Mesothelial cell of epicardium (in vitro differentiated cells): ENCODE results near the gene FOXF1. TPM values are rescaled to one million over a fixed set of nuclear protein-coding genes. Genes with fewer than 3 reads are reported as not detected.

Experiments
- DNase-seq, 2 experiments: peaks; one replicate each; pipeline ENCODE4 v3.0.0; 2021; ENCODE audit warnings: low spot score in 2 of 2; ENCODE audit not compliant: unreplicated experiment in 2 of 2
- H3K27ac Mint-ChIP-seq: 2 replicates; pipeline ENCODE4 v1.8.0; 2021; ENCODE audit warnings: mixed read lengths
- H3K27me3 Mint-ChIP-seq: 2 replicates; pipeline ENCODE4 v1.8.0; 2021; ENCODE audit warnings: low read depth, mixed read lengths
- H3K36me3 Mint-ChIP-seq: 2 replicates; pipeline ENCODE4 v1.8.0; 2021; ENCODE audit warnings: mixed read lengths
- H3K4me1 Mint-ChIP-seq: 2 replicates; pipeline ENCODE4 v1.8.0; 2021; ENCODE audit warnings: mixed read lengths
- H3K4me3 Mint-ChIP-seq: 2 replicates; pipeline ENCODE4 v1.8.0; 2021; ENCODE audit warnings: mild to moderate bottlenecking, moderate library complexity, mixed read lengths
- H3K9me3 Mint-ChIP-seq: 2 replicates; pipeline ENCODE4 v1.8.0; 2021; ENCODE audit warnings: mixed read lengths
- total RNA-seq: library from RNA; stranded (reverse); gene quantifications from 3 replicates; pipeline ENCODE4 v1.2.1, GENCODE V29; 2021
- TF ChIP-seq, protein P1 (sequence below): fragments of 200-600 bp; sonication (generic); IDR thresholded peaks from one replicate; pipeline ENCODE4 v1.5.0; 2021; ENCODE audit warnings: antibody characterized with exemption; ENCODE audit not compliant: unreplicated experiment

FOXF1 gene
- total RNA-seq, 1 donor from 2014 or later: 1.9 TPM

DNA sequence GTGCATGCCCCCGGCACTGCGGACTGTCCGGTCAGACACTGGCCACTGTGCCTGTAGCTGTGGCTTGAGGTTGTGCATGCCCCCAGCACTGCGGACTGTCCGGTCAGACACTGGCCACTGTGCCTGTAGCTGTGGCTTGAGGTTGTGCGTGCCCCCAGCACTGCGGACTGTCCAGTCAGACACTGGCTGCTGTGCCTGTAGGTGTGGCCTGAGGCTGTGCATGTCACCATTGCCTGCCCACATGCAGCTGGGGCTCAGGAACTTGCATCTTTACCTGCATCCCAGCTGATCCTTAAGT, 39.5 kb downstream of the FOXF1 start:
- no peaks in the 10 kb centered on the region for H3K36me3 Mint-ChIP-seq
- H3K27me3 Mint-ChIP-seq: peaks cover 4% of the 10 kb centered on the region
- DNase-seq: no peak
- H3K4me3 Mint-ChIP-seq: no peak overlapping the region
- H3K4me1 Mint-ChIP-seq: peaks cover 28% of the 10 kb centered on the region
- TF ChIP-seq, protein P1, sequence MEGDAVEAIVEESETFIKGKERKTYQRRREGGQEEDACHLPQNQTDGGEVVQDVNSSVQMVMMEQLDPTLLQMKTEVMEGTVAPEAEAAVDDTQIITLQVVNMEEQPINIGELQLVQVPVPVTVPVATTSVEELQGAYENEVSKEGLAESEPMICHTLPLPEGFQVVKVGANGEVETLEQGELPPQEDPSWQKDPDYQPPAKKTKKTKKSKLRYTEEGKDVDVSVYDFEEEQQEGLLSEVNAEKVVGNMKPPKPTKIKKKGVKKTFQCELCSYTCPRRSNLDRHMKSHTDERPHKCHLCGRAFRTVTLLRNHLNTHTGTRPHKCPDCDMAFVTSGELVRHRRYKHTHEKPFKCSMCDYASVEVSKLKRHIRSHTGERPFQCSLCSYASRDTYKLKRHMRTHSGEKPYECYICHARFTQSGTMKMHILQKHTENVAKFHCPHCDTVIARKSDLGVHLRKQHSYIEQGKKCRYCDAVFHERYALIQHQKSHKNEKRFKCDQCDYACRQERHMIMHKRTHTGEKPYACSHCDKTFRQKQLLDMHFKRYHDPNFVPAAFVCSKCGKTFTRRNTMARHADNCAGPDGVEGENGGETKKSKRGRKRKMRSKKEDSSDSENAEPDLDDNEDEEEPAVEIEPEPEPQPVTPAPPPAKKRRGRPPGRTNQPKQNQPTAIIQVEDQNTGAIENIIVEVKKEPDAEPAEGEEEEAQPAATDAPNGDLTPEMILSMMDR: no peak
- no peak overlapping the region for H3K27ac Mint-ChIP-seq
- no peaks in the 10 kb centered on the region for H3K9me3 Mint-ChIP-seq

DNA sequence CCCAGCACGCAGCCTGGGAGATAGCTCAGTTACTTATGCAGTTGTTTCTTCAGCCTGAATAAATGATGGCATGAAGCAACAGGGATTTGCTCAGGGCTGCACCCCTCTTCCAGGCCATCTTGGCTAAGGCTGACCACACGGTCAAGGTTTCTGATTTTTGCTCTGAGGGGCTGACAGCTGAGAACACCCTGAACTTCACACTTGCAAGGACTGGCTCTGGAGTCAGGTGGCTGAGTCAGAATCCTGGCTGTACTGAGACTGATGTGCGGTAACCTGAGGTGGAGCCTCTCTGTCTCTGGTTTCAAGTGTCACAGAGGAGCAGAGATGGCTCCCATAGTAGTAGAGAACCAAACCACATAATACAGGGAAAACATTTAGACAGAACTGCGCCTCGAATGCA, 40.0 kb downstream of the FOXF1 start:
- TF ChIP-seq, protein P1: no peak
- no peak overlapping the region for H3K4me3 Mint-ChIP-seq
- DNase-seq: no peak
- H3K27ac Mint-ChIP-seq: no peak overlapping the region
- peaks cover 28% of the 10 kb centered on the region for H3K4me1 Mint-ChIP-seq
- no peaks in the 10 kb centered on the region for H3K9me3 Mint-ChIP-seq
- peaks cover 4% of the 10 kb centered on the region for H3K27me3 Mint-ChIP-seq
- no peaks in the 10 kb centered on the region for H3K36me3 Mint-ChIP-seq

DNA sequence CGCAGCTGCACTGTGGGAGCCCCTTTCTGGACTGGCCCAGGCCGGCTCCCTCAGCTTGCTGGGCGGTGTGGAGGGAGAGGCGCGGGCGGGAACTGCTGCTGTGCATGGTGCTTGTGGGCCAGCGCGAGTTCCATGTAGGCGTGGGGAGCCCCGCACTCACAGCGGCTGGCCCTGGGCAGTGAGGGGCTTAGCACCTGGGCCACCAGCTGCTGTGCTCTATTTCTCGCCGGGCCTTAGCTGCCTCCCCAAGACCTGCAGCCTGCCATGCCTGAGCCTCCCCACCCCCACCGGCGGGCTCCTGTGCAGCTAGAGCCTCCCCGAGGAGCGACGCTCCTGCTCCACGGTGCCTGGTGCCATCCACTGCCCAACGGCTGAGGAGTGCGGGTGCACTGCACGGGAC, 43.0 kb downstream of the FOXF1 start:
- H3K27ac Mint-ChIP-seq: no peak overlapping the region
- DNase-seq: no peak
- H3K4me1 Mint-ChIP-seq: peaks cover 15% of the 10 kb centered on the region
- H3K9me3 Mint-ChIP-seq: no peaks in the 10 kb centered on the region
- TF ChIP-seq, protein P1: no peak
- peaks cover 9% of the 10 kb centered on the region for H3K27me3 Mint-ChIP-seq
- H3K36me3 Mint-ChIP-seq: no peaks in the 10 kb centered on the region
- no peak overlapping the region for H3K4me3 Mint-ChIP-seq

DNA sequence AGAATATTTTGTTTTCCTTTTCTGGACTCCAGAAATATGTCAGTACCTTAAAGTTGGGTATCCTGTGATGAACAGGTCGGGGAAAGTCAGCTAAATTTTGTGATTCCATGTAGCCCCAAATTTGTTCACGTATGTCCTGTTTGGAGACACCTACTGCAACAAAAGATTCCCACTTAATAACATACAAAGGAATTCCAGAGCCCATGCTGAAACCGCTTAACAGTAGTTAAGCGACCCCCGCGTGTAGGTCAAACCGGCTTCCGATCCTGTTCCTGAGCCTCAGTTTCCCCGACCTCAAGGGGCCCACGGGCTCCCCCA, 44.2 kb downstream of the FOXF1 start:
- Mint-ChIP-seq H3K9me3 (no peaks in the 10 kb centered on the region), H3K36me3 (no peaks in the 10 kb centered on the region), H3K4me1 (peaks cover 15% of the 10 kb centered on the region), H3K27me3 (peaks cover 10% of the 10 kb centered on the region), H3K4me3 (peak overlapping the region; percentile 83), H3K27ac (peak overlapping the region; percentile 97)
- no peak for DNase-seq
- TF ChIP-seq, protein P1: no peak

DNA sequence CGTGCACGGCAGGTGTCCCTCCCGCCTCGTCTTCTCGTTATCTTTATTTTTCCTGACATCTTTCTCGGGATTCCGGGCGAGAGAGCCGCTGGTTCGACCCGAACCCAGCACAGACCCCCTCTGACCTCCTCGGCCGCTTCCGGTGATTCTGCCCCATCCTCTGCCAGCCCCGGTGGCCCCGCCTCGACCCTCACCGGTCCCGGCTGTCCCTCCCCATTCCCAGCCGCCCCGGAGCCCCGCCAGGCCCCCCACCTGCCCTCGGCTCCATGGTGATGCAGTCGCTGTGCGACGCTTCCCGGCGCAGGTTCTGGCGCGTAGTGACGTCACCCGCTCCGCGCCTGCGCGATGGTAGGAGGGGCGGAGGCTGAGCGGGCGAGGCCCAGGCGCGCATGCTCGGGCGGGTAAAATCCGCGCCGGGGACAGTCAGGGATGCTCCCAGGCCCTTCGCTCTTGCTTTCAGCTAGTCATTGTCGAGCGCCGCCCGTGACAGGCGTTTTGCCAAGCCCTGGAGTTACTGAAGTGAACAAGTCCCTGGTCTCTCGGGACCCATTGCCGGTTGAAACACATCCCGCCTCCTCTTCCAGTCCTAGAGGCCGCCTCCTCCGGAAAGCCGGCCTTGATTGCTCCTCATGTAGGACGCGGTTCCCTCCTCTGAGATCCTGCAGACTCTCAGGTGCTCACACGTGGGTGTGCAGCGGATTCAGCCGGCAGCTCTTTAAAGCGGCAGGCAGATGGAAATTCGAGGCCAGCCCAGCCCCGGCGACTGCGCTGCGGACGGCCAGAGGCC, 44.8 kb downstream of the FOXF1 start, which contains the start of gene MTHFSD:
Gene MTHFSD, minus strand, starts transcription at position 319 of the 787 bp plus-strand sequence. Its CDS starts 51 bp downstream, at position 268.
- H3K4me1 Mint-ChIP-seq: peaks cover 15% of the 10 kb centered on the region
- peaks cover 10% of the 10 kb centered on the region for H3K27me3 Mint-ChIP-seq
- peak within 1 kb of the TSS; percentile 83 for H3K4me3 Mint-ChIP-seq
- H3K27ac Mint-ChIP-seq: peak within 1 kb of the TSS; percentile 97
- peak; percentile 84 to 93 for DNase-seq
- no peaks in the 10 kb centered on the region for H3K9me3 Mint-ChIP-seq
- TF ChIP-seq, protein P1: no peak
- H3K36me3 Mint-ChIP-seq: no peaks in the 10 kb centered on the region
